ENCODE results near the gene MDM2.
A peak's percentile ranks its signal among the peaks of the same experiment; 100 is the strongest.
"Not testable (repeated sequence)": the region's sequence is repeated elsewhere in the genome, so short reads cannot be mapped to it uniquely, and the experiment has no call there.

- peak; percentile 12 to 71 (median 65) for TF ChIP-seq CTCF (IDR thresholded peaks at IDR 0.05)
- not testable (repeated sequence) for TF ChIP-seq POLR2A (IDR thresholded peaks at IDR 0.05)
These were observed 56.0 kb downstream of the MDM2 start for GRCh38 chr12:68863886-68864454.
